Hepatocyte (in vitro differentiated cells): ENCODE measurements around the gene PI4KA. TPM values are rescaled to one million over a fixed set of nuclear protein-coding genes. Genes with fewer than 3 reads are reported as not detected.
"Not testable (repeated sequence)": the region's sequence is repeated elsewhere in the genome, so short reads cannot be mapped to it uniquely, and the experiment has no call there.

ENCODE experiments used
- DNase-seq: peaks from one replicate; pipeline ENCODE4 v3.0.0-alpha.2; 2016; ENCODE audit warnings: low spot score
- H2AFZ ChIP-seq: fragments of 200-600 bp; sonication (generic); 2 replicates; pipeline ENCODE4 v1.6.0; 2016; ENCODE audit warnings: antibody characterized with exemption, mild to moderate bottlenecking
- H3K27ac ChIP-seq: fragments of 200-600 bp; sonication (generic); 2 replicates; pipeline ENCODE4 v1.5.1; 2016; ENCODE audit warnings: mild to moderate bottlenecking
- H3K27me3 ChIP-seq: fragments of 200-600 bp; sonication (generic); 2 replicates; pipeline ENCODE4 v1.6.1; 2016
- H3K36me3 ChIP-seq: fragments of 200-600 bp; sonication (generic); replicated peaks from 2 replicates; pipeline ENCODE4 v1.5.1; 2016; ENCODE audit warnings: low read depth; ENCODE audit not compliant: insufficient read depth
- H3K4me1 ChIP-seq: fragments of 200-600 bp; sonication (generic); 2 replicates; pipeline ENCODE4 v1.5.1; 2016; ENCODE audit warnings: mild to moderate bottlenecking, moderate library complexity; ENCODE audit not compliant: insufficient read depth
- H3K4me2 ChIP-seq: fragments of 200-600 bp; sonication (generic); 2 replicates; pipeline ENCODE4 v1.6.0; 2016
- H3K4me3 ChIP-seq: fragments of 200-600 bp; sonication (generic); 2 replicates; pipeline ENCODE4 v1.5.1; 2016; ENCODE audit warnings: mild to moderate bottlenecking
- H3K79me2 ChIP-seq: fragments of 200-600 bp; sonication (generic); 2 replicates; pipeline ENCODE4 v1.6.0; 2017; ENCODE audit warnings: mild to moderate bottlenecking
- H3K9me2 ChIP-seq: fragments of 200-600 bp; sonication (generic); replicated peaks from 2 replicates; pipeline ENCODE4 v1.6.0; 2017; ENCODE audit warnings: mild to moderate bottlenecking; ENCODE audit not compliant: insufficient read depth
- H3K9me3 ChIP-seq: fragments of 200-600 bp; sonication (generic); 2 replicates; pipeline ENCODE4 v1.5.1; 2016; ENCODE audit warnings: low read depth, mild to moderate bottlenecking
- H4K20me1 ChIP-seq: fragments of 200-600 bp; sonication (generic); 2 replicates; pipeline ENCODE4 v1.6.0; 2016; ENCODE audit warnings: mild to moderate bottlenecking; ENCODE audit not compliant: insufficient read depth, poor library complexity, severe bottlenecking
- WGBS: methylation state at CpG from one replicate; pipeline ENCODE4 v1.1.6; 2016; ENCODE audit warnings: low lambda C conversion rate; ENCODE audit errors: missing lambda C conversion rate; 5-methylcytosine and 5-hydroxymethylcytosine counted together
- polyA plus RNA-seq: library from polyadenylated mRNA; unstranded; fragments of >200 nt; fragmentation: Nextera tagmentation; extraction: Ambion mirVana; gene quantifications from 2 replicates; pipeline ENCODE4 v1.2.1, GENCODE V29; 2016
- total RNA-seq: library from RNA; depleted of rRNA; stranded (reverse); fragments of >200 nt; gene quantifications from 2 replicates; pipeline ENCODE4 v1.2.3, GENCODE V29; 2014
- TF ChIP-seq, protein P1 (sequence below): fragments of 200-600 bp; sonication (generic); IDR thresholded peaks from 2 replicates; pipeline ENCODE4 v1.5.1; 2016; ENCODE audit warnings: antibody characterized with exemption, mild to moderate bottlenecking; ENCODE audit not compliant: poor library complexity

The PI4KA gene
- total and polyA plus RNA-seq, 2 experiments from 2014 or later: 59.1 to 75.7 TPM

DNA sequence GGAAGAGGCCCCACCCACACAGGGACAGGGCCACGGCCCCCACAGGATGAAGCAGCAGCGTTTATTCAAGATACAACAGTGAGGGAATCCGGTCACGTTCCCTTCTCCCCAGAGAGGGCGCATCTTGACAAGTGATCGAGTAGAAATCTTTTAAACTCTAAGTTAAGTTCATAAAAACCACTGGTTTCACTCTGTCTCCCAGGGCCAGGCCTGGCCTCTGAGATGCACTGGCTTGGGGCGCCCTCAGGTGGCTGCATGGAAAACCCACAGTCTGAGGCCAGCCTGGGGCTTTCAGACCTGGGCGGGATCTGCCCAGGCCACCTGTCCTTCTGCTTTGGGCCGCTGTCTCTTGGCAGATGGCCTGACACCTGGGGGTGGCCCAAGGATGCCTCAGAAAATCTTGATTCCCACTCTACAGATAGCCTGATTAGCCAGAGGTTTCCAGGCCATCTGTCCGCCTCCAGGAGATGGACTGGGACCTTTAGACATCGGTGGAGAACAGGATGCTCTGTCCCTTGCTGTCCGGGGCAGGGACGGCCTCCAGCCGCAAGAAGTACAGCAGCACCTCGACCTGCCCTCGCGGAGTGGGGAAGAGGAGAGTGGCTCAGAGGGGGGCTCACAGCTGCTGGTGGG lies 161.0 kb downstream of the PI4KA start:
- not testable (repeated sequence) for H3K9me2 ChIP-seq

DNA sequence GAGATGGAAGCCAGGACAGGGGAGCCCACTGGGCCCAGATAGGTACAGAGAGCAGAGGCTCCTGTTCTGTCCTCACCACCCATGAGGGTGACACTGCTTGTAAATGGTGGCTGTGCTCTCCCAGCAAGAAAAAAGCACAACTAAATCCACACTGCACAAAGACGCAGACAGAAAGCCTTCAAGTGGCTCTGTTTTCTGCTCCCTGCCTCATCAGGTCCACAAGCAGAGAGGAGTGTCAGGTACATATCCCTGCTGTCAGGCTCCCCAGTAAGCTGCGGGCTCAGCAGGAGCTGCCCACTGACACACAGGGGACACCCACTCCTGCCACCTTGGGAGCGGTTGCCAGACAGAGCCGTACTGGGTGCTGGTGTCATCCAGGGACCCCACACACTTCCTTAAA lies 162.6 kb downstream of the PI4KA start:
- 98% methylated on average over 2 of the region's 4 CpGs for WGBS
- not testable (repeated sequence) for H4K20me1 ChIP-seq

More for the DNA sequence above, 161.0 kb downstream of the PI4KA start:
- H3K9me3 ChIP-seq, H3K4me3 ChIP-seq, H3K79me2 ChIP-seq, H3K27me3 ChIP-seq, H3K36me3 ChIP-seq, H4K20me1 ChIP-seq, H3K4me1 ChIP-seq: not testable (repeated sequence)
- TF ChIP-seq, protein P1, sequence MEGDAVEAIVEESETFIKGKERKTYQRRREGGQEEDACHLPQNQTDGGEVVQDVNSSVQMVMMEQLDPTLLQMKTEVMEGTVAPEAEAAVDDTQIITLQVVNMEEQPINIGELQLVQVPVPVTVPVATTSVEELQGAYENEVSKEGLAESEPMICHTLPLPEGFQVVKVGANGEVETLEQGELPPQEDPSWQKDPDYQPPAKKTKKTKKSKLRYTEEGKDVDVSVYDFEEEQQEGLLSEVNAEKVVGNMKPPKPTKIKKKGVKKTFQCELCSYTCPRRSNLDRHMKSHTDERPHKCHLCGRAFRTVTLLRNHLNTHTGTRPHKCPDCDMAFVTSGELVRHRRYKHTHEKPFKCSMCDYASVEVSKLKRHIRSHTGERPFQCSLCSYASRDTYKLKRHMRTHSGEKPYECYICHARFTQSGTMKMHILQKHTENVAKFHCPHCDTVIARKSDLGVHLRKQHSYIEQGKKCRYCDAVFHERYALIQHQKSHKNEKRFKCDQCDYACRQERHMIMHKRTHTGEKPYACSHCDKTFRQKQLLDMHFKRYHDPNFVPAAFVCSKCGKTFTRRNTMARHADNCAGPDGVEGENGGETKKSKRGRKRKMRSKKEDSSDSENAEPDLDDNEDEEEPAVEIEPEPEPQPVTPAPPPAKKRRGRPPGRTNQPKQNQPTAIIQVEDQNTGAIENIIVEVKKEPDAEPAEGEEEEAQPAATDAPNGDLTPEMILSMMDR: peak; percentile 84
- 40% methylated on average over 17 of the region's 17 CpGs for WGBS
- DNase-seq: peak; percentile 92
- H2AFZ ChIP-seq: peak overlapping the region; percentile 13
- H3K4me2 ChIP-seq: peak overlapping the region; percentile 44
- peak overlapping the region; percentile 65 for H3K27ac ChIP-seq

DNA sequence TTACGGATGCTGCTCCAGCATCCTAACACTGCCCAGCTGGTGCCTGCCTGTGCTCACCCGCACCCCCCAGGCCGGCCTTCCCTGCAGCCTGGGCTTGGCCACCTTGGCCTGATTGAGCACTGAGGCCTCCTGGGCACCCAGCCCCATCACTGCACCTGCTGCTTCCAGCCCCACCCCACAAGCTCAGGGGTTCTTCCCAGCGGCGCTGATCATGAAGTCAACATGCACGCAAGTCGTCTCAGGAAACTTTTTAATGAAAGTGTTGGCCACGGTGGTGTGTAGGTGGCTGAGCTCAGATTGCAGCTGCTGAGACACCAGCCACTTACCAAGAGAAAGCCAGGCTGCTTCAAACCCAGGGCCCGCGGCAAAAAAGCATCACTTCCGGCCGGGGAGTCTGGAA lies 163.4 kb downstream of the PI4KA start:
- not testable (repeated sequence) for H4K20me1 ChIP-seq, H3K27ac ChIP-seq, H3K9me3 ChIP-seq, H3K4me3 ChIP-seq, DNase-seq, H3K36me3 ChIP-seq, H3K79me2 ChIP-seq, H3K9me2 ChIP-seq, H3K27me3 ChIP-seq, H2AFZ ChIP-seq, H3K4me2 ChIP-seq, H3K4me1 ChIP-seq
- 77% methylated on average over 10 of the region's 12 CpGs for WGBS

More for the DNA sequence above, 162.6 kb downstream of the PI4KA start:
- H3K36me3 ChIP-seq, H3K79me2 ChIP-seq, DNase-seq, H3K9me3 ChIP-seq, H2AFZ ChIP-seq, H3K27me3 ChIP-seq, H3K4me2 ChIP-seq, H3K4me3 ChIP-seq, H3K9me2 ChIP-seq, H3K4me1 ChIP-seq, H3K27ac ChIP-seq: not testable (repeated sequence)

DNA sequence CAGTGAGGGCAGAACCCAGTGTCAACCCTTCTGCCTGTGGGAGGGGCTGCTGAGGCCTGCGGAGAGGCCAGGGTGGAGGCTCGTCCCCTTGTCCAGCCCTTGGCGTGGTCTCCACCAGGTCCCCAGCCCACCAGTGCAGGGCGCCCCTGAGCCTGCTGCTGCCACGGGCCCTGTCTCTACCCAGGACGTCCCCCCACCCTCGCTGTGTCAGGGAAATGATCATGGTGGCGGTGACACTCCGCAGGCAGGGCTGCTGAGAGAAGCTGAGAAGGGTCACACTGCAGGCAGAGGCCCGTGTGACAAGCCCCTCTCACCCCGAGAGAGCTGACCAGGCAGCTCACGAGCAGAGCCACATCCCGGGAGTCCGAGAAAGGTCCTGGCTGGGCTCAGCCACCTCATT lies 164.4 kb downstream of the PI4KA start:
- H3K79me2 ChIP-seq, H3K4me3 ChIP-seq, H4K20me1 ChIP-seq, H3K4me2 ChIP-seq, H3K4me1 ChIP-seq, H3K36me3 ChIP-seq, H3K27ac ChIP-seq, H2AFZ ChIP-seq, H3K9me3 ChIP-seq, H3K9me2 ChIP-seq, H3K27me3 ChIP-seq, DNase-seq: not testable (repeated sequence)
- WGBS: 91% methylated on average over 8 of the region's 14 CpGs

DNA sequence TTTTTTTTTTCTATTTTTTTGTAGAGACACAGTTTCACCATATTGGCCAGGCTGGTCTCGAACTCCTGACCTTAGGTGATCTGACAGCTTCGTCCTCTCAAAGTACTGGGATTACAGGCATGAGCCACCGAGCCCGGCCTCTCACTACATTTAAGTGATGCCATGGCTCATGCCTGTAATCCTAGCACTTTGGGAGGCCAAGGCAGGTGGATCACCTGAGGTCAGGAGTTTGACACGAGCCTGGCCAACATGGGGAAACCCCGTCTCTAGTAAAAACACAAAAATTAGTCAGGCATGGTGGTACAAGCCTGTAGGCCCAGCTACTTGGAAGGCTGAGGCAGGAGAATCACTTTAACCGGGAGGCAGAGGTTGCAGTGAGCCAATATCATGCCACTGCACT lies 165.7 kb downstream of the PI4KA start:
- not testable (repeated sequence) for H3K9me2 ChIP-seq, H3K36me3 ChIP-seq, H2AFZ ChIP-seq, DNase-seq, H3K4me1 ChIP-seq, H3K27ac ChIP-seq, H3K79me2 ChIP-seq, H3K4me2 ChIP-seq, H3K27me3 ChIP-seq, H3K4me3 ChIP-seq, H3K9me3 ChIP-seq, H4K20me1 ChIP-seq
- WGBS: 93% methylated on average over 7 of the region's 7 CpGs

DNA sequence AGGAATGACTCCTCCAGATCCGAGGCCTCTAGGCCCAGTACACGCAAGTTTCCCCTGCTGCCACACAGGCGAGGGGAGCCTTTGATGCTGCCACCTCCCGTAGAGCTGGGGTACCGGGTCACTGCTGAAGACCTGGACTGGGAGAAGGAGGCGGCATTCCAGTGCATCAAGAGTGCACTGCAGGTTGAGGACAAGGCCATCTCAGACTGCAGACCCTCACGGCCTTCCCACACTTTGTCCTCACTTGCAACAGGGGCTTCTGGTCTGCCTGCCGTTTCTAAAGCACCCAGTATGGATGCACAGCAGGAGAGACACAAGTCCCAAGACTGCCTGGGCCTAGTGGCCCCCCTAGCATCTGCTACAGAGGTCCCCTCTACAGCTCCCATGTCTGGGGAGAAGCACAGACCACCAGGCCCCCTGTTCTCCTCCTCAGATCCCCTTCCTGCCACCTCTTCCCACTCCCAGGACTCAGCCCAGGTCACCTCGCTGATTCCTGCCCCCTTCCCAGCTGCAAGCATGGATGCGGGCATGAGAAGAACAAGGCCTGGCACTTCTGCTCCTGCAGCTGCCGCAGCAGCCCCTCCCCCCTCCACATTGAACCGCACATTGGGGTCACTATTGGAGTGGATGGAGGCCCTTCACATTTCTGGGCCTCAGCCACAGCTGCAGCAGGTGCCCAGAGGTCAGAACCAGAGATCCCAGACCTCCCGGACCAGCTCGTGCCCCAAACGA lies 167.9 kb downstream of the PI4KA start:
- WGBS: 94% methylated on average over 15 of the region's 15 CpGs
- not testable (repeated sequence) for H2AFZ ChIP-seq, H3K36me3 ChIP-seq, H3K27ac ChIP-seq, H3K9me3 ChIP-seq, H3K9me2 ChIP-seq, H3K4me2 ChIP-seq, DNase-seq, H3K79me2 ChIP-seq, H3K4me1 ChIP-seq, H3K4me3 ChIP-seq, H4K20me1 ChIP-seq, H3K27me3 ChIP-seq

DNA sequence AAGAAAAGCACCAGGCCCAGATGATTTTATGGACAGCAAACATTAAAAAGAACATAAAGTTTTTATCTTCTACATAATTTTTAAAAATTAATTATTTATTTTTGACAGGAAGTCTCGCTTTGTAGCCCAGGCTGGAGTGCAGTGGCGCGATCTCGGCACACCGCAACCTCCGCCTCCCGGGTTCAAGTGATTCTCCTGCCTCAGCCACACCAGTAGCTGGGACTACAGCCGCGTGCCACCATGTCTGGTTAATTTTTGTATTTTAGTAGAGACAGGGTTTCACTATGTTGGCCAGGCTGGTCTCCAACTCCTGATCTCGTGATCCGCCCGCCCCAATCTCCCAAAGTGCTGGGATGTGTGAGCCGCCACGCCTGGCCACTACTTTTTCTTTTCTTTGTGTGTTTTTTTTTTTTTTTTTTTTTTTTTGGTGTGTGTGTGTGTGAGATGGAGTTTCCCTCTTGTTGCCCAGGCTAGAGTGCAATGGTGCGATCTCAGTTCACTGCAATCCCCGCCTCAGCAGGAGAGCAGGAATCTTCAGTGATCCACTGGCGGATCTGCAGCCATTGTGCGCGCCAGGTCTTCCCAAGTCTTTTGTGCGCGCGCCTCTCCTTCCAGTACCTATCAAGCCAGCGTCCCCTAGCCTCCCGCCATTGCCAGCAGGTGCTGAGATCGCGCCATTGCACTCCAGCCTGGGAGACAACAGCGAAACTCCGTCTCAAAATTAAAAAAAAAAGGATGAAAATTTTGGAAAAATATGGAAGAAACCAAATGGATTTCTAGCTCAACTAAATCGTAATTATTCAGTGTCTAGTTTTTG lies 171.0 kb downstream of the PI4KA start:
- not testable (repeated sequence) for H3K9me3 ChIP-seq, H3K27ac ChIP-seq, H3K36me3 ChIP-seq, H3K4me2 ChIP-seq, H3K79me2 ChIP-seq, DNase-seq, H3K4me3 ChIP-seq, H3K4me1 ChIP-seq, H3K27me3 ChIP-seq, H2AFZ ChIP-seq, H4K20me1 ChIP-seq, H3K9me2 ChIP-seq
- WGBS: 98% methylated on average over 29 of the region's 29 CpGs

DNA sequence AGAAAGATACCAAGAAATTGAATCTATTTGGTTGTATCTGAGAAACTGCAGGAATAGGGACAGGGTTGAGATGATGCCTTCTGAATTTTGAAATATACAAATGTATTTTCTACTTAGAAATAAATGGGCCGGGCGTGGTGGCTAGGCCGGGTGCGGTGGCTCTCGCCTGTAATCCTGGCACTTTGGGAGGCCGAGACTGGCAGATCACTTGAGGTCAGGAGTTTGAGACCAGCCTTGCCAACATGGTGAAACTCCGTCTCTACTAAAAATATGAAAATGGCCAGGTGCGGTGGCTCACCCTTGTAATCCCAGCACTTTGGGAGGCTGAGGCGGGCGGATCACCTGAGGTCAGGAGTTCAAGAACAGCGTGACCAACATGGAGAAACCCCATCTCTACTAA lies 172.8 kb downstream of the PI4KA start:
- WGBS: 88% methylated on average over 11 of the region's 11 CpGs
- not testable (repeated sequence) for H3K27me3 ChIP-seq

More for the DNA sequence above, 172.8 kb downstream of the PI4KA start:
- DNase-seq, H3K79me2 ChIP-seq, H3K9me3 ChIP-seq, H3K27ac ChIP-seq, H3K4me3 ChIP-seq, H3K9me2 ChIP-seq, H3K36me3 ChIP-seq, H3K4me1 ChIP-seq, H3K4me2 ChIP-seq, H2AFZ ChIP-seq, H4K20me1 ChIP-seq: not testable (repeated sequence)
